ENCODE results near the gene LRRC38.

Gene LRRC38

GRCh38 chr1:13554798-13555197 lies 41.0 kb upstream of the LRRC38 start:
- Histone ChIP-seq H3K9me3 (ENCODE audit: insufficient read depth, low read length) (no peaks in the 10 kb centered on the region), H3K79me2 (ENCODE audit: insufficient read depth, low read length) (no peaks in the 10 kb centered on the region), H3K36me3 (ENCODE audit: low read length) (no peaks in the 10 kb centered on the region), H3K27ac (ENCODE audit: low read depth, low read length) (no peak overlapping the region), H3K9me2 (replicated peaks; ENCODE audit: insufficient read depth, low read length) (no peaks in the 10 kb centered on the region), H3K4me3 (ENCODE audit: insufficient read depth, low read length, poor library complexity, severe bottlenecking) (no peak overlapping the region), H3F3A (ENCODE audit: insufficient read depth) (no peaks in the 10 kb centered on the region), H4K20me1 (ENCODE audit: low read depth, low read length) (no peaks in the 10 kb centered on the region), H3K27me3 (ENCODE audit: low read length) (no peaks in the 10 kb centered on the region), H3K4me2 (ENCODE audit: low read depth, low read length, poor library complexity, severe bottlenecking) (no peak overlapping the region), H3K9ac (ENCODE audit: low read length) (no peak overlapping the region), H2AFZ (ENCODE audit: low read depth, low read length, severe bottlenecking) (no peak overlapping the region)
- TF ChIP-seq CTCF (IDR thresholded peaks at IDR 0.05; ENCODE audit: insufficient read depth, low read length, poor library complexity, severe bottlenecking) (no peak), EZH2phosphoT487 (conservative IDR thresholded peaks at IDR 0.05; ENCODE audit: low read length) (no peak)

DNA sequence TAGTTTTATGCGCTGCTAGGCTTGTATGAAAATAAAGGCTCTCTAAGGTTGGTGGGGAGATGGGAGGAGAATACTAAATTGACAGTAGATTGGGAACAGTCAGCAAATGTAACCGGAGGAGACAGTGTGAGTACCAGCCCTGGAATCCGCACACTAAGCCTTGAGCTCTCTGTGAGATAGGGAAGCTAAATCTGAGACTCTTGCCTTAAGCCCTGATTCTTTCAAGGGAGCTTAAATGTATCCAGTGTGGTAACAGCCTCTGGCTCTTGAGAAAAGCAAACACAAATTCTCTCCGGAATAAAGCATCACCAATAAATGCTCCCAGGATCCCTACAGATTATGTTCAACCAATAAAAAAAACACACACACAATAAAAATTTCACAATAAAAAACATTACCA lies 36.9 kb upstream of the LRRC38 start:
- no peak overlapping the region for H3K4me3 ChIP-seq (ENCODE audit: insufficient read depth, low read length, poor library complexity, severe bottlenecking)
- H3K9me3 ChIP-seq (ENCODE audit: insufficient read depth, low read length): no peaks in the 10 kb centered on the region
- H3K9me2 ChIP-seq (replicated peaks; ENCODE audit: insufficient read depth, low read length): no peaks in the 10 kb centered on the region
- H4K20me1 ChIP-seq (ENCODE audit: low read depth, low read length): no peaks in the 10 kb centered on the region
- TF ChIP-seq EZH2phosphoT487 (conservative IDR thresholded peaks at IDR 0.05; ENCODE audit: low read length) (no peak), CTCF (IDR thresholded peaks at IDR 0.05; ENCODE audit: insufficient read depth, low read length, poor library complexity, severe bottlenecking) (no peak)
- no peaks in the 10 kb centered on the region for H3K36me3 ChIP-seq (ENCODE audit: low read length)
- no peaks in the 10 kb centered on the region for H3K79me2 ChIP-seq (ENCODE audit: insufficient read depth, low read length)
- H3K9ac ChIP-seq (ENCODE audit: low read length): no peak overlapping the region
- H3K27me3 ChIP-seq (ENCODE audit: low read length): no peaks in the 10 kb centered on the region
- no peak overlapping the region for H3K27ac ChIP-seq (ENCODE audit: low read depth, low read length)
- H3K4me2 ChIP-seq (ENCODE audit: low read depth, low read length, poor library complexity, severe bottlenecking): no peak overlapping the region
- no peak overlapping the region for H2AFZ ChIP-seq (ENCODE audit: low read depth, low read length, severe bottlenecking)
- no peaks in the 10 kb centered on the region for H3F3A ChIP-seq (ENCODE audit: insufficient read depth)

- Histone ChIP-seq H3K4me3 (ENCODE audit: insufficient read depth, low read length, poor library complexity, severe bottlenecking) (no peak overlapping the region), H3K9ac (ENCODE audit: low read length) (no peak overlapping the region), H3K79me2 (ENCODE audit: insufficient read depth, low read length) (no peaks in the 10 kb centered on the region), H3K27ac (ENCODE audit: low read depth, low read length) (no peak overlapping the region), H3K36me3 (ENCODE audit: low read length) (no peaks in the 10 kb centered on the region), H3F3A (ENCODE audit: insufficient read depth) (no peaks in the 10 kb centered on the region), H3K9me3 (ENCODE audit: insufficient read depth, low read length) (no peaks in the 10 kb centered on the region), H3K9me2 (replicated peaks; ENCODE audit: insufficient read depth, low read length) (no peaks in the 10 kb centered on the region), H2AFZ (ENCODE audit: low read depth, low read length, severe bottlenecking) (no peak overlapping the region), H3K27me3 (ENCODE audit: low read length) (no peaks in the 10 kb centered on the region), H3K4me2 (ENCODE audit: low read depth, low read length, poor library complexity, severe bottlenecking) (no peak overlapping the region), H4K20me1 (ENCODE audit: low read depth, low read length) (no peaks in the 10 kb centered on the region)
- no peak for TF ChIP-seq CTCF (IDR thresholded peaks at IDR 0.05; ENCODE audit: insufficient read depth, low read length, poor library complexity, severe bottlenecking)
- TF ChIP-seq EZH2phosphoT487 (conservative IDR thresholded peaks at IDR 0.05; ENCODE audit: low read length): no peak
Observed at GRCh38 chr1:13549521-13549920, 35.7 kb upstream of the LRRC38 start.

- no peak overlapping the region for H2AFZ ChIP-seq (ENCODE audit: low read depth, low read length, severe bottlenecking)
- no peak overlapping the region for H3K4me3 ChIP-seq (ENCODE audit: insufficient read depth, low read length, poor library complexity, severe bottlenecking)
- H3K27ac ChIP-seq (ENCODE audit: low read depth, low read length): no peak overlapping the region
- H3K9me2 ChIP-seq (replicated peaks; ENCODE audit: insufficient read depth, low read length): no peaks in the 10 kb centered on the region
- H3F3A ChIP-seq (ENCODE audit: insufficient read depth): no peaks in the 10 kb centered on the region
- no peaks in the 10 kb centered on the region for H3K36me3 ChIP-seq (ENCODE audit: low read length)
- no peak for TF ChIP-seq EZH2phosphoT487 (conservative IDR thresholded peaks at IDR 0.05; ENCODE audit: low read length)
- no peak for TF ChIP-seq CTCF (IDR thresholded peaks at IDR 0.05; ENCODE audit: insufficient read depth, low read length, poor library complexity, severe bottlenecking)
- H3K9me3 ChIP-seq (ENCODE audit: insufficient read depth, low read length): no peaks in the 10 kb centered on the region
- H4K20me1 ChIP-seq (ENCODE audit: low read depth, low read length): no peaks in the 10 kb centered on the region
- H3K79me2 ChIP-seq (ENCODE audit: insufficient read depth, low read length): no peaks in the 10 kb centered on the region
- no peak overlapping the region for H3K9ac ChIP-seq (ENCODE audit: low read length)
- no peak overlapping the region for H3K4me2 ChIP-seq (ENCODE audit: low read depth, low read length, poor library complexity, severe bottlenecking)
- no peaks in the 10 kb centered on the region for H3K27me3 ChIP-seq (ENCODE audit: low read length)
Observed at GRCh38 chr1:13549021-13549420, 35.2 kb upstream of the LRRC38 start.

Measured in SU-DHL-6 (cell line).